Gastrocnemius medialis (tissue), 4 donors: ENCODE measurements around the gene AP1M2.

Experiments used
- POLR2A ChIP-seq, 2 donors: fragments of 450-650 bp; IDR thresholded peaks; one replicate each; pipeline ENCODE4 v1.6.1; 2017; ENCODE audit warnings: antibody characterized with exemption in 2 of 2, mild to moderate bottlenecking in 2 of 2, moderate library complexity in 2 of 2
- TF ChIP-seq, protein P1 (sequence below), 5 experiments: fragments of 450-650 bp in 3 of 5; fragments of 200-600 bp in 2 of 5; sonication (generic) in 2 of 5; IDR thresholded peaks in 4 of 5; conservative IDR thresholded peaks in 1 of 5; 1 replicate in 4 of 5; 2 replicates in 1 of 5; pipeline ENCODE4 v1.5.1; 2016 to 2019; ENCODE audit warnings: antibody characterized with exemption in 5 of 5, mild to moderate bottlenecking in 3 of 5, moderate library complexity in 3 of 5

DNA sequence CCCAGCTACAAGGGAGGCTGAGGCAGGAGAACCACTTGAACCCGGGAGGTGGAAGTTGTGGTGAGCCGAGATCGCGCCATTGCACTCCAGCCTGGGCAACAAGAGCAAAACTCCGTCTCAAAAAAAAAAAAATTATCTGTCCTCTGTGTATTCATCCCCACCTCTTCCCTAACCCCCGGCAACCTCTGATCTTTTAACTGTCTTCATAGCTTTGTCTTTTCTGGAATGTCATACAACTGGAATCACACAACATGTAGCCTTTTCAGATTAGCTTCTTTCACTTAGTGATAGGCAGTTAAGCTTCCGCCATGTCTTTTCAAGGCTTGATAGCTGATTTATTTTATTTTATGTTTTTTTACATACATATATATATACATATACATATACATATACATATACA lies 61.5 kb downstream of the AP1M2 start:
- TF ChIP-seq, protein P1, sequence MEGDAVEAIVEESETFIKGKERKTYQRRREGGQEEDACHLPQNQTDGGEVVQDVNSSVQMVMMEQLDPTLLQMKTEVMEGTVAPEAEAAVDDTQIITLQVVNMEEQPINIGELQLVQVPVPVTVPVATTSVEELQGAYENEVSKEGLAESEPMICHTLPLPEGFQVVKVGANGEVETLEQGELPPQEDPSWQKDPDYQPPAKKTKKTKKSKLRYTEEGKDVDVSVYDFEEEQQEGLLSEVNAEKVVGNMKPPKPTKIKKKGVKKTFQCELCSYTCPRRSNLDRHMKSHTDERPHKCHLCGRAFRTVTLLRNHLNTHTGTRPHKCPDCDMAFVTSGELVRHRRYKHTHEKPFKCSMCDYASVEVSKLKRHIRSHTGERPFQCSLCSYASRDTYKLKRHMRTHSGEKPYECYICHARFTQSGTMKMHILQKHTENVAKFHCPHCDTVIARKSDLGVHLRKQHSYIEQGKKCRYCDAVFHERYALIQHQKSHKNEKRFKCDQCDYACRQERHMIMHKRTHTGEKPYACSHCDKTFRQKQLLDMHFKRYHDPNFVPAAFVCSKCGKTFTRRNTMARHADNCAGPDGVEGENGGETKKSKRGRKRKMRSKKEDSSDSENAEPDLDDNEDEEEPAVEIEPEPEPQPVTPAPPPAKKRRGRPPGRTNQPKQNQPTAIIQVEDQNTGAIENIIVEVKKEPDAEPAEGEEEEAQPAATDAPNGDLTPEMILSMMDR (IDR thresholded peaks at IDR 0.05 in 4 of 5, conservative IDR thresholded peaks at IDR 0.05 in 1 of 5) = no peak
- TF ChIP-seq POLR2A (IDR thresholded peaks at IDR 0.05) = no peak
